Pulmonary artery endothelial cell (primary cell): ENCODE data around the gene SHCBP1L. TPM values are rescaled to one million over a fixed set of nuclear protein-coding genes. Genes with fewer than 3 reads are reported as not detected.

Experiments used
- DNase-seq: peaks from one replicate; pipeline ENCODE4 v3.0.0-alpha.2; 2011; ENCODE audit warnings: low read depth, low spot score
- total RNA-seq: library from RNA; depleted of rRNA; stranded (reverse); fragments of >200 nt; gene quantifications from 2 replicates; pipeline ENCODE4 v1.2.3, GENCODE V29; 2014

Gene SHCBP1L
- total RNA-seq, 1 donor from 2014 or later = not detected

DNA sequence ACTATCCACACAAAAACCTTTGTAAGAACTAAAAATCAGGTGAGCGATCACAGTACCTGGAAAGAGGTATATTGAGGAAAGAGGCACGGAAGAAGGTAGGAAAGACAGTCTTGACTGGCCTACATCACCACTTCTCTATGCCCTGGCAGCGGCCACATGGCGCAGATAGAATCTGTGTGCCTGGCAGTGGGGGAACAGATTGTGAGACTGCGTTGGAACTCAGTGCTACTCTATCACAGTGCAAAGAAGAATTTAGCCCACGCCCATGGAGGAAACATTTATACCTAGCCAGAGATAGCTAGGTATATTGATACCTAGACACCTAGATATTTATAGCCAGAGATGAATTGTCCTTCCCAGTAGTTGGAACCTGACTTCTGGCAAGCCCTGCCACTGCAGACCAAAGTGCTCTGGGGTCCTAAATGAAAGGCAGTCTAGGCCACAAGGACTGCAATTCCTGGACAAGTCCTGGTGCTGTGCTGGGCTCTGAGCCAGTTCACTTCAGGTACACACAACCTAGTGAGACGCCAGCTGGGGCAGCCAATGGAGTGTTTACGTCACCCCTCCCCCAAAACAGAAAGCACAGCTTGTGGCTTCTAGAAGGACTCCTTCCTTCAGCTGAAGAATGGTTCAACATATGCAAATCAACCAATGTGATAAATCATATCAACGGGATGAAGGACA is 61.9 kb downstream of the SHCBP1L start:
- no peak for DNase-seq

GRCh38 chr1:182889997-182890396 is 63.0 kb downstream of the SHCBP1L start:
- DNase-seq = no peak

DNA sequence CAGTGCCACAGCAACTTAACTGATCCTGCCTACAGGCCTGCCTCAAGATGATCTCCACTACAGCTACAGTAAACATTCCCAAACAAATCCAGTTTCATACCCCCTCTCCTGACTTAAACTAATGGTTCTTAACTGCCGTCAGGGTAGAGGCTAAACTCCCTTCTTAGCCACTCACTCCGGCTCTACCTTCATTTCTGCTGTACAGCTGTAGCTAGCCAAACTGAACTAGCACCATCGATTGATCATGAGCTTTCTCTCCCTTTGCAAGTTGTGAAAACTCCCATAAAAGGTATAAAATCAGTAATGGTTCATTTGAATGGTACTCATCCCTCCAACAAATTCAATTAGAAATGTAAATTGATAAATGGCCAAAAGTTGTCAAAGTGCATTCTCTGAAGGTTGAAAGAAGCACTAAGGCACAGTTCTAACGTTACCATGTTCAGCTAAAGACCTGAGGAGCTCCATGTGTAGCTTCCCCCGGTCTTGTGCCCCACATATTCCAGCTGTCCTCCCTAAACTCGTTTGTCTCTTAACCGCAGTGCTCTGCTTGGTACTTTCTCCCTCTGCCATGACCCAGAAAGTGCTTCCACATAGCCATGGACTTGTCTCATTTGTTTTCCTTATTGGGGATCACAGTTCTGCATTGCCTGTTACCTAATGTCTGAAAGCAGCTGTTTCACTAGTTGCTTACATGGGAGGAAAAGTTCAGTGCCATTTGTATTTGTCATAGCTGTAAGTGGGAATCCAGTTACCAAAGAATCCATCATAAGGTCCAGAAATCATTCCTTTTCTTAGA is 64.0 kb downstream of the SHCBP1L start:
- DNase-seq = no peak

DNA sequence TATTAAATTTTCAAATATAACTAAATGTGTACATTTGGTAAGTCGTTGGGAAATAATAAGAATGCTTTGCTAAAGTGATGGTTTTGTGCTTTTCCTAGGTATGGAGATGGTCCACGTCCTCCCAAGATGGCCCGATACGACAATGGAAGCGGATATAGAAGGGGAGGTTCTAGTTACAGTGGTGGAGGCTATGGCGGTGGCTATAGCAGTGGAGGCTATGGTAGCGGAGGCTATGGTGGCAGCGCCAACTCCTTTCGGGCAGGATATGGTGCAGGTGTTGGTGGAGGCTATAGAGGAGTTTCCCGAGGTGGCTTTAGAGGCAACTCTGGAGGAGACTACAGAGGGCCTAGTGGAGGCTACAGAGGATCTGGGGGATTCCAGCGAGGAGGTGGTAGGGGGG is 66.0 kb downstream of the SHCBP1L start:
- DNase-seq = no peak

GRCh38 chr1:182885591-182885990 is 67.4 kb downstream of the SHCBP1L start:
- DNase-seq = no peak

GRCh38 chr1:182884872-182885271 is 68.1 kb downstream of the SHCBP1L start:
- DNase-seq = no peak

DNA sequence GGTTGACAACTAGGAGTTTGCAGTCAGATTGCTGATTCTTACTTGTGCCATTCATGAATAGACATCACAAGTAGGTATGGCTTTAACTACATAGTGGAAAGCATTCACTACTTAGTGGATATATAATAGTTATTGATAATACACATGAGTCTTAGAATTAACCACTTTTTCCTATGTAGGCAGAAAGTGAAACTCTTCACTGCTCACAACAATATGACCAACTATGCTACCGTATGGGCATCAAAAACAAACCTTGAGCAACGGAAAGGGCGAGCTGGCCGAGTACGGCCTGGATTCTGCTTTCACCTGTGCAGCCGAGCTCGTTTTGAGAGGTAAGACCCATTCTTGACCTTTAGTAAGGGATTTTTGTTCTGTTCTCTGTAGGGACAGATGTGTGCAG is 75.1 kb downstream of the SHCBP1L start:
- DNase-seq = no peak

DNA sequence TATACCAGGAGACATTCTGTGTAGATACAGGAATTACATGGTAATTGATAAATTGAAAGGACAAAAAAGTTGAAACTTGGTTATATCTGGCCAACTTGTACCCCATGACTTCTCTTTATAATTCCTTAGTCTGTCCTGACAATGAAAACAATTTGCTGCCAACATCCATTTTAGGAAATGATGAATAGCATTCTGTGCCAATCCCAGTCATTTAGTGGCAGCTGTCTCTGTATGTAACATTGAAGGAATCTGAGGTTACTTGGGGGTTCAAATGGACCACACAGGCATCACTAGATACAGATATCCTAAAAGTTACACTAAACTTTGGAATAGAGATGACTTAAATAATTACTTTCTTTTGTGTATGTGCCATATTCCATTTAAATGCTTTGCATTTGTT is 75.6 kb downstream of the SHCBP1L start:
- DNase-seq = no peak

GRCh38 chr1:182875889-182876288 is 77.1 kb downstream of the SHCBP1L start:
- no peak for DNase-seq

DNA sequence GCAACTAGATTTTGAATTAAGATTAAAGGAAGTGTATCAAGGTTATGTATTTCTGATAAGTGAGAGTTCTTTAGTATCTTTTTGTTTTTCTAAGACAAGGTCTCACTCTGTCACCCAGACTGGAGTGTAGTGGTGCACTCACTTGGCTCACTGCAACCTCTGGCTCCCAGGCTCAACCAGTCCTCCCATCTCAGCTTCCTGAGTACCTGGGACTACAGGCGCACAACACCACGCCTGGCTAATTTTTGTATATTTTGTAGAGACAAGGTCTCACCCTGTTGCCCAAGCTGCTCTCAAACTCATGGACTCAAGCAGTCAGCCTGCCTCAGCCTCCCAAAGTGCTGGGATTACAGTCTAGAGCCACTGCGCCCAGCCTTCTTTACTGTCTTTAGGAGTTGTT is 80.1 kb downstream of the SHCBP1L start:
- DNase-seq = no peak

DNA sequence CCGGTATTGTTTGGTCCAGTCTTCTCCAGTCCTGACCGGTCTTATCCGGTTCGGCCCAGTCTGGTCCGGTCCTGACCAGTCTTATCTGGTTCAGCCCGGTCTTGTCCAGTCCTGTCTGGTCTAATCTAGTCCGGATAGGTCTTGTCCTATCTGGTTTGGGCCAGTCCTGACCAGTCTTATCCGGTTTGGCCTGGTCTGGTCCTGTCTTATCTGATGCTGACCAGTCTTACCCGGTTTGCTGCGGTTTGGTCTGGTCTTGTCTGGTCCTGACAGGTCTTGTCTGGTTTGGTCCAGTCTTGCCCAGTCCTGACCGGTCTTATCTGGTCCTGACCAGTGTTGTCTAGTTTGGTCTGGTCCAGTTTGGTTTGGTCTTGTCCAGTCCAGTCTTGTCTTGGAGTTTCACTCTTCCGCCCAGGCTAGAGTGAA is 83.7 kb downstream of the SHCBP1L start:
- DNase-seq = no peak

GRCh38 chr1:182867861-182868260 is 85.1 kb downstream of the SHCBP1L start:
- no peak for DNase-seq

DNA sequence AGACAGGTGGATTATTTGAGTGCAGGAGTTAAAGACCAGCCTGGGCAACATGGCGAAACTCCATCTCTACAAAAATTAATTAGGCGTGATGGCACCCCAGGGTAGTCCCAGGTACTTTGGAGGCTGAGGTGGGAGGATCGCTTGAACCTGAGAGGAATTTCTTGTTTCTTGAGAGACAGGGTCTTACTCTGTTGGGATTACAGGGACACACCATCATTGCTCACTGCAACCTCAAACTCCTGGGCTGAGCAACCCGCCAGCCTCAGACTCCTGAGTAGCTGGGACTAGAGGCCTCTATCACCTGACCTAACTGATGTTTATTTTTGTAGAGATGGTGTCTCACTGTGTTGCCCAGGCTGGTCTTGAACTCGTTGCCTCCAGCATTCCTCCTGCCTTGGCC is 89.0 kb downstream of the SHCBP1L start:
- no peak for DNase-seq

GRCh38 chr1:182862827-182863226 is 90.1 kb downstream of the SHCBP1L start:
- no peak for DNase-seq

DNA sequence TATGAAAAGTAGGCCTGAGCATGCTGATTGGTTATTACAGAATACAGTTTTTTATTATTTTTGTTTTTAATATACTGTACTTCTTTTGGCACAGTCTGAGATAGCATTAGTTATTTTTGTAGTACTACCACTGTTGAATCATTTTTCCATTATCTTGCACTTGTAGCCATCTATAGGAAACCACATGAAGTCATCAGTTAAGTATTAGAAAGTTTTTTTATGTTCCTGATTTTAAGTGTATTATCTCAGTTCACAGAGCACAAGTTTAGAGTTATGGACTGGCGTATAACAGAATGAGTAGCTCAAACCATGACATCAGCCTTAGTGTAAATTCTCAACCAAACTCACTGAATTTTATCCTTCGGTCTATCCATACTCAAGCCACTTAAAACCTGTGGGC is 91.0 kb downstream of the SHCBP1L start:
- no peak for DNase-seq

GRCh38 chr1:182860658-182861057 is 92.3 kb downstream of the SHCBP1L start:
- no peak for DNase-seq

GRCh38 chr1:182857212-182857611 is 95.8 kb downstream of the SHCBP1L start:
- DNase-seq = no peak

GRCh38 chr1:182855911-182856310 is 97.1 kb downstream of the SHCBP1L start:
- DNase-seq = no peak

- DNase-seq = no peak
Measured at GRCh38 chr1:182851825-182852224, 101.1 kb downstream of the SHCBP1L start.

- no peak for DNase-seq
Measured at GRCh38 chr1:182850319-182850718, 102.6 kb downstream of the SHCBP1L start.
